Activated CD8-positive, alpha-beta memory T cell treated with anti-CD3 and anti-CD28 coated beads, Interleukin-2, amount 10 ng/mL, durations not matched to agents 7 days and 5 days (primary cell): ENCODE results near the gene DIP2B. TPM values are rescaled to one million over a fixed set of nuclear protein-coding genes. Genes with fewer than 3 reads are reported as not detected.

Experiments
- ATAC-seq: fragments of 150-1000 bp; cut with Tn5 transposase; one replicate; pipeline ENCODE4 v1.10.0; 2021; ENCODE audit warnings: moderate library complexity
- CTCF ChIA-PET: fragments of 350-600 bp; sonication (Branson Sonifier 250); formaldehyde crosslinking; loops from one replicate; lab custom pipeline; 2021; ENCODE audit warnings: antibody characterized with exemption; lab: Charles Lee
- DNase-seq: peaks from one replicate; pipeline ENCODE4 v3.0.0-alpha.2; 2020
- H3K27ac Mint-ChIP-seq: one replicate; pipeline ENCODE4 v1.8.0; 2021; ENCODE audit warnings: mild to moderate bottlenecking, mixed read lengths
- H3K27me3 Mint-ChIP-seq: one replicate; pipeline ENCODE4 v1.8.0; 2021; ENCODE audit warnings: mixed read lengths
- H3K36me3 Mint-ChIP-seq: one replicate; pipeline ENCODE4 v1.8.0; 2021; ENCODE audit warnings: mild to moderate bottlenecking, mixed read lengths
- H3K4me1 Mint-ChIP-seq: one replicate; pipeline ENCODE4 v1.8.0; 2021; ENCODE audit warnings: mixed read lengths
- H3K4me3 Mint-ChIP-seq: one replicate; pipeline ENCODE4 v1.8.0; 2021; ENCODE audit warnings: mild to moderate bottlenecking, moderate library complexity, mixed read lengths
- H3K9me3 Mint-ChIP-seq: one replicate; pipeline ENCODE4 v1.8.0; 2022; ENCODE audit warnings: low read depth, mixed read lengths
- total RNA-seq, 2 experiments: library from RNA; stranded (reverse); gene quantifications; one replicate each; pipeline ENCODE4 v1.2.3, GENCODE V29; 2021

DIP2B gene
- total RNA-seq, 2 experiments from 2014 or later = 14.7 to 14.8 TPM

DNA sequence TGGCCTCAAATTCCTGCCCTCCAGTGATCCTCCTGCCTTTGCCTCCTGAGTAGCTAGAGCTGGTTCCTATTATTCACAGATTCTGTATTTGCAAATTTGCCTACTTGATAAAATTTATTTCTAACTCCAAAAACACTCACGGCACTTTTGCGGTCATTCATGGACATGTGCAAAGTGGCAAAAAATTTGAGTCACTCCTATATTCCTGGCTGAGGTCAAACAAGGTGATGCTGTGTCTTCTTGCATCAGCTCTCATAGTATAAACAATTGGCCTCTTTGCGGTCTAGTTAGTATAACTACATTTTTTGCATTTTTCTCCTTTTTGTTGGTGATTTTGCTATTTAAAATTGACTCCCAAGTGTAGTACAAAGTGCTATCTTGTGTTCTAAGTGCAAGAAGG is 283.8 kb downstream of the DIP2B start:
- CTCF ChIA-PET = interaction anchor here (1.0 to 1.4 kb wide), 2 partner anchors 9 to 23 kb away, joined by 3 to 5 read pairs; no protein-coding TSS in a partner anchor
- no peaks in the 10 kb centered on the region for H3K27me3 Mint-ChIP-seq
- H3K27ac Mint-ChIP-seq = no peak overlapping the region

DNA sequence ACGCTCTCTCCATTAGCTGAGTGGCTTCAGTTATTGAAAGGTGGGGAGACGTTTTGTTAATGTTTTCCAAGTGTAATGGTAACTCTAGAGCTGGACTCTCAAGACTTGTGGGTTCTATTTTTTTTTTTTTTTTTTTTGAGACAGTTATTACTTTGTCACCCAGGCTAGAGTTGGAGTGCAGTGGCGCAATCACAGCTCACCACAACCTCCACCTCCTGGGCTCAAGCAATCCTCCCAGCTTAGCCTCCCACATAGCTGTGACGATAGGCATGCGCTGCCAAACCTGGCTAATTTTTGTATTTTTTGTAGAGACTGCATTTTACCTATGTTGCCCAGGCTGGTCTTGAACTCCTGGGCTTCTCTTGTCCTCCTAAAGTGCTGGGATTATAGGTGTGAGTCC is 285.3 kb downstream of the DIP2B start:
- peaks cover 35% of the 10 kb centered on the region for H3K36me3 Mint-ChIP-seq
- H3K27me3 Mint-ChIP-seq = no peaks in the 10 kb centered on the region
- CTCF ChIA-PET = no interaction called here
- no peak for ATAC-seq
- H3K27ac Mint-ChIP-seq = no peak overlapping the region
- no peak for DNase-seq
- H3K4me3 Mint-ChIP-seq = no peak overlapping the region
- peaks cover 11% of the 10 kb centered on the region for H3K4me1 Mint-ChIP-seq
- H3K9me3 Mint-ChIP-seq = peaks cover 4% of the 10 kb centered on the region

More for the DNA sequence above, 283.8 kb downstream of the DIP2B start:
- Mint-ChIP-seq H3K4me1 (peaks cover 20% of the 10 kb centered on the region), H3K4me3 (no peak overlapping the region), H3K9me3 (peaks cover 4% of the 10 kb centered on the region), H3K36me3 (peaks cover 42% of the 10 kb centered on the region)
- ATAC-seq = no peak
- DNase-seq = no peak

Other genes with a start within 250 kb of the DIP2B start
- gene LIMA1, start 221.5 kb upstream of the DIP2B start, total RNA-seq = 10 to 100 TPM; 36.4 to 64.2 TPM
- gene FAM186A, start 108.4 kb upstream of the DIP2B start, total RNA-seq = not detected
- gene LARP4, start 104.1 kb upstream of the DIP2B start, total RNA-seq = 10 to 100 TPM; 50.5 to 78.2 TPM